ENCODE results near the gene ING5. TPM values are rescaled to one million over a fixed set of nuclear protein-coding genes. Genes with fewer than 3 reads are reported as not detected.

ING5 gene
- total and polyA plus RNA-seq, 4 experiments from 2014 or later, result 19.3 to 99.5 (median 65.3) TPM

- H3K27me3 Mint-ChIP-seq, result no peaks in the 10 kb centered on the region
- no peak overlapping the region for H3K27ac Mint-ChIP-seq
- no peak overlapping the region for H3K4me3 Mint-ChIP-seq
- H3K4me1 Mint-ChIP-seq, result peaks cover 0 to 6% (median 2%) of the 10 kb centered on the region in 4 donors
- H3K27ac ChIP-seq (ENCODE audit: low read depth, low read length), result no peak overlapping the region
- DNase-seq, result no peak
- H3K9me3 ChIP-seq (ENCODE audit: control insufficient read depth in 1 of 2, low read length in 2 of 2), result no peaks in the 10 kb centered on the region
- no peaks in the 10 kb centered on the region for H3K9me3 Mint-ChIP-seq
- peaks cover 24% of the 10 kb centered on the region for H3K36me3 ChIP-seq (ENCODE audit: insufficient read depth, low read length)
- H3K4me3 ChIP-seq (ENCODE audit: low read length in 2 of 2), result no peak overlapping the region
- H3K36me3 Mint-ChIP-seq, result peaks cover 20 to 35% of the 10 kb centered on the region in 2 donors
- ChIA-PET CTCF (ENCODE audit: partially characterized antibody) (interaction anchor here (0.7 to 1.3 kb wide), 2 partner anchors 21 to 42 kb away, joined by 3 to 4 read pairs; no protein-coding TSS in a partner anchor), POLR2A (ENCODE audit: partially characterized antibody) (no interaction called here)
- no peaks in the 10 kb centered on the region for H3K4me1 ChIP-seq (ENCODE audit: insufficient read depth, low read length)
- no peaks in the 10 kb centered on the region for H3K27me3 ChIP-seq (ENCODE audit: insufficient read depth, low read length)
- intact Hi-C loops (cut with micrococcal nuclease), result no loop called here
These were observed 21.8 kb upstream of the ING5 start for GRCh38 chr2:241680044-241680443.

GRCh38 chr2:241680827-241681599, 20.8 kb upstream of the ING5 start:
- no peak overlapping the region for H3K4me3 Mint-ChIP-seq
- Histone ChIP-seq H3K27ac (ENCODE audit: low read depth, low read length) (no peak overlapping the region), H3K27me3 (ENCODE audit: insufficient read depth, low read length) (no peaks in the 10 kb centered on the region), H3K9me3 (ENCODE audit: control insufficient read depth in 1 of 2, low read length in 2 of 2) (no peaks in the 10 kb centered on the region), H3K4me3 (ENCODE audit: low read length in 2 of 2) (no peak overlapping the region), H3K36me3 (ENCODE audit: insufficient read depth, low read length) (peaks cover 24% of the 10 kb centered on the region), H3K4me1 (ENCODE audit: insufficient read depth, low read length) (peaks cover 6% of the 10 kb centered on the region)
- H3K27ac Mint-ChIP-seq, result no peak overlapping the region
- no peaks in the 10 kb centered on the region for H3K9me3 Mint-ChIP-seq
- CTCF ChIA-PET (ENCODE audit: partially characterized antibody), result no interaction called here
- intact Hi-C loops (cut with micrococcal nuclease), result no loop called here
- peaks cover 20 to 31% of the 10 kb centered on the region in 2 donors for H3K36me3 Mint-ChIP-seq
- peak in 1 of 5 donors; percentile 13 for DNase-seq
- peaks cover 3 to 11% (median 7%) of the 10 kb centered on the region in 4 donors for H3K4me1 Mint-ChIP-seq
- no peaks in the 10 kb centered on the region for H3K27me3 Mint-ChIP-seq
- POLR2A ChIA-PET (ENCODE audit: partially characterized antibody), result no interaction called here

GRCh38 chr2:241686324-241686649, 15.6 kb upstream of the ING5 start:
- intact Hi-C loops (cut with micrococcal nuclease), result loop anchor here (1.0 to 5.0 kb wide), 6 partner anchors 16 to 1119 kb away; partner anchors contain the start of genes ATG4B, D2HGDH, ING5 and RNPEPL1
- Mint-ChIP-seq H3K36me3 (peaks cover 12 to 27% of the 10 kb centered on the region in 2 donors), H3K9me3 (no peaks in the 10 kb centered on the region), H3K27ac (peak overlapping the region; percentile 30 to 93 (median 87)), H3K4me1 (peaks cover 14 to 40% (median 26%) of the 10 kb centered on the region in 4 donors), H3K27me3 (no peaks in the 10 kb centered on the region), H3K4me3 (peak overlapping the region; percentile 85 to 96 (median 91))
- POLR2A ChIA-PET (ENCODE audit: partially characterized antibody), result interaction anchor here (0.6 to 8.0 kb wide), 19 partner anchors 10 to 371 kb away, joined by 3 to 145 read pairs (median 4); partner anchors contain the start of genes ATG4B, D2HGDH, HDLBP and ING5
- H3K9me3 ChIP-seq (ENCODE audit: control insufficient read depth in 1 of 2, low read length in 2 of 2), result no peaks in the 10 kb centered on the region
- H3K27me3 ChIP-seq (ENCODE audit: insufficient read depth, low read length), result no peaks in the 10 kb centered on the region
- peak overlapping the region; percentile 57 to 89 for H3K4me3 ChIP-seq (ENCODE audit: low read length in 2 of 2)
- peak in 1 of 5 donors; percentile 15 for DNase-seq
- CTCF ChIA-PET (ENCODE audit: partially characterized antibody), result interaction anchor here (0.6 to 4.3 kb wide), 8 partner anchors 14 to 193 kb away, joined by 3 to 42 read pairs (median 4); partner anchors contain the start of gene ING5
- H3K36me3 ChIP-seq (ENCODE audit: insufficient read depth, low read length), result peaks cover 13% of the 10 kb centered on the region
- H3K4me1 ChIP-seq (ENCODE audit: insufficient read depth, low read length), result peaks cover 32% of the 10 kb centered on the region
- H3K27ac ChIP-seq (ENCODE audit: low read depth, low read length), result peak overlapping the region; percentile 54

GRCh38 chr2:241686650-241687425, 15.0 kb upstream of the ING5 start, which contains the start of gene DTYMK:
DTYMK (minus strand) TSS chr2:241686815; CDS start chr2:241686783, 32 bp downstream.
- peaks cover 32% of the 10 kb centered on the region for H3K4me1 ChIP-seq (ENCODE audit: insufficient read depth, low read length)
- Mint-ChIP-seq H3K4me3 (peak within 1 kb of the TSS; percentile 87 to 96 (median 94)), H3K4me1 (peaks cover 14 to 40% (median 26%) of the 10 kb centered on the region in 4 donors), H3K27me3 (no peaks in the 10 kb centered on the region), H3K27ac (peak within 1 kb of the TSS; percentile 85 to 93 (median 91)), H3K36me3 (peaks cover 7 to 25% of the 10 kb centered on the region in 2 donors), H3K9me3 (no peaks in the 10 kb centered on the region)
- POLR2A ChIA-PET (ENCODE audit: partially characterized antibody), result interaction anchor here (0.6 to 8.0 kb wide), 19 partner anchors 9 to 371 kb away, joined by 3 to 145 read pairs (median 4); partner anchors contain the start of genes ATG4B, D2HGDH, HDLBP and ING5
- no peaks in the 10 kb centered on the region for H3K27me3 ChIP-seq (ENCODE audit: insufficient read depth, low read length)
- peak within 1 kb of the TSS; percentile 80 for H3K27ac ChIP-seq (ENCODE audit: low read depth, low read length)
- peak within 1 kb of the TSS; percentile 57 to 89 for H3K4me3 ChIP-seq (ENCODE audit: low read length in 2 of 2)
- CTCF ChIA-PET (ENCODE audit: partially characterized antibody), result interaction anchor here (0.8 to 4.3 kb wide), 7 partner anchors 14 to 192 kb away, joined by 3 to 42 read pairs (median 4); partner anchors contain the start of gene ING5
- no peaks in the 10 kb centered on the region for H3K9me3 ChIP-seq (ENCODE audit: control insufficient read depth in 1 of 2, low read length in 2 of 2)
- peak; percentile 95 to 98 (median 97) for DNase-seq
- intact Hi-C loops (cut with micrococcal nuclease), result loop anchor here (1.0 to 5.0 kb wide), 6 partner anchors 15 to 1120 kb away; partner anchors contain the start of genes ATG4B, D2HGDH, ING5 and RNPEPL1
- peaks cover 9% of the 10 kb centered on the region for H3K36me3 ChIP-seq (ENCODE audit: insufficient read depth, low read length)

GRCh38 chr2:241689306-241689705, 12.5 kb upstream of the ING5 start:
- Histone ChIP-seq H3K9me3 (ENCODE audit: control insufficient read depth in 1 of 2, low read length in 2 of 2) (no peaks in the 10 kb centered on the region), H3K27me3 (ENCODE audit: insufficient read depth, low read length) (no peaks in the 10 kb centered on the region), H3K36me3 (ENCODE audit: insufficient read depth, low read length) (peaks cover 9% of the 10 kb centered on the region), H3K4me1 (ENCODE audit: insufficient read depth, low read length) (peaks cover 32% of the 10 kb centered on the region), H3K4me3 (ENCODE audit: low read length in 2 of 2) (no peak overlapping the region), H3K27ac (ENCODE audit: low read depth, low read length) (no peak overlapping the region)
- POLR2A ChIA-PET (ENCODE audit: partially characterized antibody), result interaction anchor here (8.0 kb wide), 1 partner anchor 11 kb away, joined by 145 read pairs; the partner anchor contains the start of gene ING5
- Mint-ChIP-seq H3K9me3 (no peaks in the 10 kb centered on the region), H3K4me1 (peaks cover 13 to 42% (median 26%) of the 10 kb centered on the region in 4 donors), H3K36me3 (peaks cover 5 to 24% of the 10 kb centered on the region in 2 donors), H3K4me3 (peak overlapping the region in 6 of 8 donors; percentile 21 to 74 (median 49)), H3K27ac (peak overlapping the region in 4 of 7 donors; percentile 85 to 93 (median 93)), H3K27me3 (no peaks in the 10 kb centered on the region)
- intact Hi-C loops (cut with micrococcal nuclease), result loop anchor here (5.0 kb wide), 1 partner anchor 1122 kb away; the partner anchor contains the start of gene RNPEPL1
- peak in 3 of 5 donors; percentile 23 to 76 (median 51) for DNase-seq
- CTCF ChIA-PET (ENCODE audit: partially characterized antibody), result interaction anchor here (1.4 to 4.3 kb wide), 3 partner anchors 11 to 190 kb away, joined by 3 to 42 read pairs (median 10); partner anchors contain the start of gene ING5

- H3K27ac ChIP-seq (ENCODE audit: low read depth, low read length), result no peak overlapping the region
- CTCF ChIA-PET (ENCODE audit: partially characterized antibody), result no interaction called here
- H3K4me3 ChIP-seq (ENCODE audit: low read length in 2 of 2), result no peak overlapping the region
- H3K27ac Mint-ChIP-seq, result no peak overlapping the region
- POLR2A ChIA-PET (ENCODE audit: partially characterized antibody), result interaction anchor here (8.0 kb wide), 1 partner anchor 10 kb away, joined by 145 read pairs; the partner anchor contains the start of gene ING5
- H3K9me3 Mint-ChIP-seq, result no peaks in the 10 kb centered on the region
- peaks cover 4 to 26% of the 10 kb centered on the region in 2 donors for H3K36me3 Mint-ChIP-seq
- no peaks in the 10 kb centered on the region for H3K9me3 ChIP-seq (ENCODE audit: control insufficient read depth in 1 of 2, low read length in 2 of 2)
- peaks cover 9% of the 10 kb centered on the region for H3K36me3 ChIP-seq (ENCODE audit: insufficient read depth, low read length)
- H3K4me3 Mint-ChIP-seq, result no peak overlapping the region
- DNase-seq, result no peak
- H3K4me1 ChIP-seq (ENCODE audit: insufficient read depth, low read length), result peaks cover 32% of the 10 kb centered on the region
- peaks cover 12 to 41% (median 26%) of the 10 kb centered on the region in 4 donors for H3K4me1 Mint-ChIP-seq
- intact Hi-C loops (cut with micrococcal nuclease), result no loop called here
- no peaks in the 10 kb centered on the region for H3K27me3 ChIP-seq (ENCODE audit: insufficient read depth, low read length)
- H3K27me3 Mint-ChIP-seq, result no peaks in the 10 kb centered on the region
These were observed 11.6 kb upstream of the ING5 start for GRCh38 chr2:241690202-241690717.
